ENCODE results near the gene VWA8. TPM values are rescaled to one million over a fixed set of nuclear protein-coding genes. Genes with fewer than 3 reads are reported as not detected.

VWA8 gene
- total RNA-seq, 1 donor: 21.4 TPM

DNA sequence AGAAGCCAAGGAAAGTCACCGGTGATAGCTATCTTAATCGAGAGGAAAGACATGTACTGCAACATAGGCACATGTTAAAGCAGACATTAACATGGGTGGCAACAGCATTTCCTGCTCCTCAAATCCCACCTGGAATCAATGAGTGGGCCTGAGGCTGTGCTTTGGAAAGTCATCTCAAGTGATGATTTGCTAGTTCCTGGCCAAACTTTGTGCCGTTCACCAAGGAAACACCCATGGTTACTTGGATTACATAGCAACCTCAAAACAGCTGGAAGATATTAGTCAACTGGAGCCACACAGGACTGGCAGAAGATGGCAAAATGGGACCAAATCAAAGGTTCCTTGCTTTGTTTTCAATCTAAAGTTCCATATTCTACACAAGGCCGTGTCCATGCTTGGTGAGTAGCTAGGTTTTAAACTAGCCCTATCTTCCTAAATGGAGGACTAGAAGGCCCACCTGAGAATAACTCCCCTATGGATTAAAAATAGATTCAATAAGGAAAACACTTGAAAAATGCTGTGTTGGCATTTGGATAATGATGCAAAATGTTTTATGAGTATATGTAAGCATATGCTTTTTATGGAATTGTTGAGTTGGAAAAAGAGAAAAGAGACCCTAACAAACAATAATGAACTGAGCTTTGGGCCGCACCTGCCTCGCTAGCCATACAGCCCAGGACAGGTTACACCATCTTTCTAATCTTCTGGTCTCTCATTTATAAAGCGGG, 359.0 kb downstream of the VWA8 start:
- no peaks in the 10 kb centered on the region for H3K9me3 ChIP-seq (ENCODE audit: low read depth, low read length)
- no peak for DNase-seq (ENCODE audit: insufficient read length, low spot score, missing footprints)
- no peak overlapping the region for H3K4me2 ChIP-seq (ENCODE audit: insufficient read depth, low read length)
- H3K27me3 ChIP-seq (ENCODE audit: insufficient read depth, low read length): no peaks in the 10 kb centered on the region
- H4K20me1 ChIP-seq (ENCODE audit: insufficient read depth, low read length): no peaks in the 10 kb centered on the region
- no peaks in the 10 kb centered on the region for H3K36me3 ChIP-seq (ENCODE audit: insufficient read depth, low read length)
- H3K79me2 ChIP-seq (ENCODE audit: insufficient read depth, low read length): no peaks in the 10 kb centered on the region
- H3K4me3 ChIP-seq (ENCODE audit: insufficient read depth, low read length): no peak overlapping the region
- peaks cover 5% of the 10 kb centered on the region for H3K4me1 ChIP-seq (ENCODE audit: insufficient read depth, low read length)
- H2AFZ ChIP-seq (ENCODE audit: low read length): no peak overlapping the region
- H3K27ac ChIP-seq (ENCODE audit: low read depth, low read length): no peak overlapping the region
- TF ChIP-seq, protein P1, sequence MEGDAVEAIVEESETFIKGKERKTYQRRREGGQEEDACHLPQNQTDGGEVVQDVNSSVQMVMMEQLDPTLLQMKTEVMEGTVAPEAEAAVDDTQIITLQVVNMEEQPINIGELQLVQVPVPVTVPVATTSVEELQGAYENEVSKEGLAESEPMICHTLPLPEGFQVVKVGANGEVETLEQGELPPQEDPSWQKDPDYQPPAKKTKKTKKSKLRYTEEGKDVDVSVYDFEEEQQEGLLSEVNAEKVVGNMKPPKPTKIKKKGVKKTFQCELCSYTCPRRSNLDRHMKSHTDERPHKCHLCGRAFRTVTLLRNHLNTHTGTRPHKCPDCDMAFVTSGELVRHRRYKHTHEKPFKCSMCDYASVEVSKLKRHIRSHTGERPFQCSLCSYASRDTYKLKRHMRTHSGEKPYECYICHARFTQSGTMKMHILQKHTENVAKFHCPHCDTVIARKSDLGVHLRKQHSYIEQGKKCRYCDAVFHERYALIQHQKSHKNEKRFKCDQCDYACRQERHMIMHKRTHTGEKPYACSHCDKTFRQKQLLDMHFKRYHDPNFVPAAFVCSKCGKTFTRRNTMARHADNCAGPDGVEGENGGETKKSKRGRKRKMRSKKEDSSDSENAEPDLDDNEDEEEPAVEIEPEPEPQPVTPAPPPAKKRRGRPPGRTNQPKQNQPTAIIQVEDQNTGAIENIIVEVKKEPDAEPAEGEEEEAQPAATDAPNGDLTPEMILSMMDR (IDR thresholded peaks at IDR 0.05; ENCODE audit: extremely low read depth, low read depth, low read length): no peak

DNA sequence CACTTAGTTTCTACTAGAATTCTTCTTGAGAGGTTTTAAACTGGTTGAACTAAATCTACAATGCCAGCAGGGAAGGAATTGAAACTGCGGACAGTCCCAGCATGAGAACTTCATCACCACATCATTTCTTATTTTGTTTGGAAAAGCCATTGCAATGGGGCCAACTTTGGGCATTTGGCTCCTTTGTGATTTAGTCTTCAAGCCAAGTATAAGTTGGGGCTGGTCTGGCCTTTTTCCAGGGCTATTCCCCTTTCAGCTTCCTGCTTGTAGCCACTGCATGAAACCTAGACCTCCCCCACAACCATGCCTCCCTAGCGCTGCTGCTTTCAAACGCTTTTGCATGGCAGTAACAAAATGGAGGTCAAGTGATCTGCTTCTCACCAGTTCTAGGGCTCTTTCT, 361.3 kb downstream of the VWA8 start:
- no peaks in the 10 kb centered on the region for H3K79me2 ChIP-seq (ENCODE audit: insufficient read depth, low read length)
- H3K36me3 ChIP-seq (ENCODE audit: insufficient read depth, low read length): no peaks in the 10 kb centered on the region
- no peak overlapping the region for H3K4me2 ChIP-seq (ENCODE audit: insufficient read depth, low read length)
- peaks cover 13% of the 10 kb centered on the region for H3K4me1 ChIP-seq (ENCODE audit: insufficient read depth, low read length)
- no peaks in the 10 kb centered on the region for H3K9me3 ChIP-seq (ENCODE audit: low read depth, low read length)
- H4K20me1 ChIP-seq (ENCODE audit: insufficient read depth, low read length): no peaks in the 10 kb centered on the region
- TF ChIP-seq, protein P1 (IDR thresholded peaks at IDR 0.05; ENCODE audit: extremely low read depth, low read depth, low read length): no peak
- H3K27ac ChIP-seq (ENCODE audit: low read depth, low read length): no peak overlapping the region
- H2AFZ ChIP-seq (ENCODE audit: low read length): no peak overlapping the region
- H3K4me3 ChIP-seq (ENCODE audit: insufficient read depth, low read length): no peak overlapping the region
- no peak for DNase-seq (ENCODE audit: insufficient read length, low spot score, missing footprints)
- H3K27me3 ChIP-seq (ENCODE audit: insufficient read depth, low read length): no peaks in the 10 kb centered on the region

DNA sequence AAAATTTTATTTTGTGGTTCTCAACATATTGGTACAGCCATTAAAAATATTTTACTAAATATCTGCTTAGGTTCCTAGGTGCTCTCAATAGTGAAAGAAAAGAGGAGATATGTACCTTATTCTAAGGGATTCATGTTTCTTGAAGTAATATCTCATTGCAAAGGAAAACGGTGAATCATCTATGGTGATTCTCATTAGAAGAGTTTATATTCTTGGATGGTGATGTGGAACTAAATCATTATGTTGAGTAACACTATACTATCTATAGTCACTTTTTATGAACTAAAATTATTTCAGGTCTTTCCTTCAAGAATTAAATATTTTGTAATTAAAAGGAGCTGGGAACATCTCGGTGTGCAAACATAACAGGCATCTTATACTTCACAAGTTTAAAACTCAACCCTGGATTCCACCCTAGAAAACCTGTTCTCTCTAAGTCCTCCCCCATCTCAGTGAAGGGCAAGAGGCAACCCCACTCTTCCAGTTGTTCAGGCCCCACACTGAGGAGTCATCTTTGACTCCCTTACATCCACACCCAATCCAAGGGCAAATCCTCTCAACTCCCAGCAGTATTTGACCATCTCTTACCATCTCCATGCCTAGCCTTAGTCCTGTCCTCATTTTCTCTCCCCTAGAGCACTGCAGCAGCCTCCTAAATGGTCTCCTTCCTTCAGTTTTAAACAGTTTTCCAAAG, 363.4 kb downstream of the VWA8 start:
- no peaks in the 10 kb centered on the region for H4K20me1 ChIP-seq (ENCODE audit: insufficient read depth, low read length)
- H3K27me3 ChIP-seq (ENCODE audit: insufficient read depth, low read length): no peaks in the 10 kb centered on the region
- H3K27ac ChIP-seq (ENCODE audit: low read depth, low read length): no peak overlapping the region
- no peak overlapping the region for H2AFZ ChIP-seq (ENCODE audit: low read length)
- no peak overlapping the region for H3K4me2 ChIP-seq (ENCODE audit: insufficient read depth, low read length)
- H3K4me3 ChIP-seq (ENCODE audit: insufficient read depth, low read length): no peak overlapping the region
- no peak for DNase-seq (ENCODE audit: insufficient read length, low spot score, missing footprints)
- TF ChIP-seq, protein P1 (IDR thresholded peaks at IDR 0.05; ENCODE audit: extremely low read depth, low read depth, low read length): no peak
- H3K79me2 ChIP-seq (ENCODE audit: insufficient read depth, low read length): no peaks in the 10 kb centered on the region
- H3K4me1 ChIP-seq (ENCODE audit: insufficient read depth, low read length): peaks cover 13% of the 10 kb centered on the region
- H3K36me3 ChIP-seq (ENCODE audit: insufficient read depth, low read length): no peaks in the 10 kb centered on the region
- no peaks in the 10 kb centered on the region for H3K9me3 ChIP-seq (ENCODE audit: low read depth, low read length)

DNA sequence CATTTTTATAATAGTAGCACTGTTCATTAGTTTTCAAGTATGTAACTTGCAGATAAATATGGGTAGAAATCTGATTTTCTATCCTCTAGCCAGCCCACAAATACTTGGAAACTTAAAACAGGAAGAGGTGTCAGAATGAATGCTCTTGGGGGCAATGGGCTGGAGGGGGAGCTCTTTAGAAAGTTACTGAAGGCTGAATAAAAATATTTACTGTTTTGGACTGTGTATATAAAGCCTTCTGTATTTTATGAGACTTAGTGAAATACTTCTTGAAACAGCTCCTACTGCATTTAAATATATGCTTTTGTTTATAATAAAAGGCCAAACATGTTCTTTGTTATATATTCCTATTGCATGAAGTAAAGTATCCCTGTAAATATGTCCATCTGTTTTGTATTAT, 364.7 kb downstream of the VWA8 start:
- H3K27ac ChIP-seq (ENCODE audit: low read depth, low read length): no peak overlapping the region
- no peaks in the 10 kb centered on the region for H4K20me1 ChIP-seq (ENCODE audit: insufficient read depth, low read length)
- peaks cover 13% of the 10 kb centered on the region for H3K4me1 ChIP-seq (ENCODE audit: insufficient read depth, low read length)
- H3K4me3 ChIP-seq (ENCODE audit: insufficient read depth, low read length): no peak overlapping the region
- H2AFZ ChIP-seq (ENCODE audit: low read length): no peak overlapping the region
- no peaks in the 10 kb centered on the region for H3K79me2 ChIP-seq (ENCODE audit: insufficient read depth, low read length)
- no peaks in the 10 kb centered on the region for H3K36me3 ChIP-seq (ENCODE audit: insufficient read depth, low read length)
- H3K4me2 ChIP-seq (ENCODE audit: insufficient read depth, low read length): no peak overlapping the region
- H3K27me3 ChIP-seq (ENCODE audit: insufficient read depth, low read length): no peaks in the 10 kb centered on the region
- TF ChIP-seq, protein P1 (IDR thresholded peaks at IDR 0.05; ENCODE audit: extremely low read depth, low read depth, low read length): no peak
- H3K9me3 ChIP-seq (ENCODE audit: low read depth, low read length): no peaks in the 10 kb centered on the region
- no peak for DNase-seq (ENCODE audit: insufficient read length, low spot score, missing footprints)
